AG09309 (cell line): ENCODE results near the gene TTYH3.

ENCODE experiments used
- DNase-seq: peaks from one replicate; pipeline ENCODE4 v3.0.0-alpha.2; 2010; ENCODE audit warnings: low read depth
- H3K4me3 ChIP-seq: 2 replicates; pipeline ENCODE4 v1.5.1; 2011; ENCODE audit warnings: mild to moderate bottlenecking, low read depth, low read length, moderate library complexity; ENCODE audit not compliant: control insufficient read depth
- TF ChIP-seq, protein P1 (sequence below): IDR thresholded peaks from 2 replicates; pipeline ENCODE4 v1.5.1; 2011; ENCODE audit warnings: mild to moderate bottlenecking, low read depth, low read length, inconsistent platforms; ENCODE audit not compliant: insufficient read depth, control insufficient read depth; ENCODE audit errors: missing control alignments

The TTYH3 gene

DNA sequence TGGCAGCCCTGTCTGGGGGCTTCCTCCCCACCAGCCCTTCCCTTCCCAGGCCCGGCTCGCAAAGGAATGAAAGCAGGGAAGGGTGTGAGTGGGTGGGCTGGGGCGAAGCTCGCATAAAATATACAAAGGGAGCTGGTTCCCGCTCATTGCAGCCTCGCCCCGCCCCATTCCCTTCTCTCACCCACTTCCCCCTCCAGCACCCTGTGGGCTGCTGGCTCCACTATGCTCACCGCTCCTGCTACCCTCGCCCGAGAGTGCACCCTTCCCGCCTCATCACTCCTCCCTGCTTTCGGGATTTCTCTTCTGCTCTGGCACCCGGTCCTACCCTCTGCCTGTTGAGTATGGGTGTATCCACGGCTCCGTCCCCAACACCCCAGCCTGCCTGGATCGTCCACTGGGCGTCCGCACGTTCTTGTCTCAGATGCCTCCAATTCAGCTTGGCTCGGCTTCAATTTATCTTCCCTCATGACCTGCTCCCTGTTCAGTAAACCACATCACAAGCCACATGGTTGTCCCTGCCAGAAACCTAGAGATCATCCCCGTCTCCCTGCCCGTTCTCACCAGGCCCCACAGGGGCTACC, 14.4 kb upstream of the TTYH3 start:
- TF ChIP-seq, protein P1, sequence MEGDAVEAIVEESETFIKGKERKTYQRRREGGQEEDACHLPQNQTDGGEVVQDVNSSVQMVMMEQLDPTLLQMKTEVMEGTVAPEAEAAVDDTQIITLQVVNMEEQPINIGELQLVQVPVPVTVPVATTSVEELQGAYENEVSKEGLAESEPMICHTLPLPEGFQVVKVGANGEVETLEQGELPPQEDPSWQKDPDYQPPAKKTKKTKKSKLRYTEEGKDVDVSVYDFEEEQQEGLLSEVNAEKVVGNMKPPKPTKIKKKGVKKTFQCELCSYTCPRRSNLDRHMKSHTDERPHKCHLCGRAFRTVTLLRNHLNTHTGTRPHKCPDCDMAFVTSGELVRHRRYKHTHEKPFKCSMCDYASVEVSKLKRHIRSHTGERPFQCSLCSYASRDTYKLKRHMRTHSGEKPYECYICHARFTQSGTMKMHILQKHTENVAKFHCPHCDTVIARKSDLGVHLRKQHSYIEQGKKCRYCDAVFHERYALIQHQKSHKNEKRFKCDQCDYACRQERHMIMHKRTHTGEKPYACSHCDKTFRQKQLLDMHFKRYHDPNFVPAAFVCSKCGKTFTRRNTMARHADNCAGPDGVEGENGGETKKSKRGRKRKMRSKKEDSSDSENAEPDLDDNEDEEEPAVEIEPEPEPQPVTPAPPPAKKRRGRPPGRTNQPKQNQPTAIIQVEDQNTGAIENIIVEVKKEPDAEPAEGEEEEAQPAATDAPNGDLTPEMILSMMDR, result no peak
- no peak for DNase-seq
- H3K4me3 ChIP-seq, result no peak overlapping the region

DNA sequence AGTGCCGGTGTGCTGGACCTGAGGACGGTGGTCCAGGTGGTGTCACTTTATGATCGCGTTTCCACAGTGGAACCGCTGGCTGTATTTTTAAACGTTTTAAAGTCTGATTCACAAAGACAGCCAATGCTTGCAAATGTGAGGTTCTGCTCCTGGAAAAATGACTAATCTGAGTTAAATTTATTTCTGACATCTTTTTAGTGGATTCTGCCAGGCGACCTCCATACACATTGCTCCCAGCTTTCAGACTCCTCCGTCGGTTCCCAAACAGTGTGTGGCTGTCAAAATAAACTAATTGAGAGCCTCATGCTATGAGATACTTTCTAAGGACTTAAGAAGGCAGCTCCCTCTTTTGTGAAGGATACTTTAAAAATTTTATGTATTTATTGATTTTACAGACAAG, 12.7 kb upstream of the TTYH3 start:
- peak overlapping the region; percentile 5 for H3K4me3 ChIP-seq
- peak; percentile 18 for DNase-seq
- TF ChIP-seq, protein P1, result no peak

DNA sequence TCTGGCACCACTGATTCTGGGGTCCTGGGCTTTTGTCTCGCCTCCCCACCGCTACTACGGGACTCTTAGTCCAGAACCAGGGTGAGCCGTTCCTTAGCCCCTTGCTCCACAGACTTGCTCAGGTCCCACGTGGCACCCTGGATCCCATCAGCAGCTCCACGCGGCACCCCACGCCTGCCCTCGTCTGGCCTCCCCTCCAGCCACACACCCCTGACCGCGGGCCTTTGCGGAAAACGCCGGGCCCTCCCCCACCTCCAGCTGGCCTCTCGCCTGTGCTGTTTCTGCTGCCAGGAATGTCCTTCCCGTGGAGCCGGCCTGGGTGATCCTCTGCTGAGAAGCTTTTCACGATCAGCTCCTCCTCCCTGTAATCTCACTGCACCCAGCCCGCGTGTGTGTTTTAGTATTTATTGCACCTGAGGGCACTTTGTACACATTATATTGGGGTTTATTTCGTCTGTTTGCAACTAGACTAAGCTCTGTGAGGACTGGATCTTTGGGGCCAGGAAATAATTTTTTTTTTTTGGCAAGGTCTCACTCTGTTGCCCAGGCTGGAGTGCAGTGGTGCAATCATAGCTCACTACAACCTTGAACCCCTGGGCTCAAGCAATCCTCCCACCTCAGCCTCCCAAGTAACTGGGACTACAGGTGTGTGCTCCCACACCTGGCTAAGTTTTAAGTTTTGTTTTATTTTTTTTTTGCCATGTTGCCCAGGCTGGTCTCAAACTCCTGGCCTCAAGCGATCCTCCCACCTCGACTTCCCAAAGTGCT, 10.5 kb upstream of the TTYH3 start:
- no peak overlapping the region for H3K4me3 ChIP-seq
- DNase-seq, result no peak
- TF ChIP-seq, protein P1, result no peak

DNA sequence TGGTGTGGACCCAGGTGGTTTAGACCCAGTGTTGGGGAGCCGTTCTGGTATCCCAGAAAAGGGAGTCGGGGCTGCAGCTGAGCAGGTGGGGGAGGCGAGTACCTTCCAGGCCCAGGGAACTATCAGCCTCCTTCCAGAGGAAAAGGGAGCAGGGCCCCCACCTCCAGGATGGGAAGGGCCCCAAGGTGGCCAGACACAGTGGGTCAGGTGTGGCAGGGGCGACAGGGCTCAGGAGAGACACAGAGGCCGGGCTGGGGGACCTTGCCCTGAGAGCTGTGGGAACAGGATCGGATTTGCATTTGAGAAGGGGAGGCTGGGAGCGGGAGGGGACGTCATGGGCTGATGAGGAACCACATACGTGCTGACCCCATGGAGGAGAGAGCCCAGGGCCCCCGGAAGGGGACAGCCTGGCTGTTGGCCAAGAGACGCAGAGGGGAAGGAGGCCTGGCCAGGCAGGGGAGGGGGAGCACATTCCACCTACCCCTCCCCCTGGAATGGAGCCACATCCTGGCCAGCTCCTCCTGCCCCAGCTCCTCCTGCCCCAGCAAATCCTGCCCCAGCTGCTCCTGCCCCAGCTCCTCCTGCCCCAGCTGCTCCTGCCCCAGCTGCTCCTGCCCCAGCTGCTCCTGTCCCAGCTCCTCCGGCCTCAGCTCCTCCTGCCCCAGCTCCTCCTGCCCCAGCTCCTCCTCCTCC, 9.7 kb upstream of the TTYH3 start:
- DNase-seq, result no peak
- H3K4me3 ChIP-seq, result no peak overlapping the region
- TF ChIP-seq, protein P1, result no peak

DNA sequence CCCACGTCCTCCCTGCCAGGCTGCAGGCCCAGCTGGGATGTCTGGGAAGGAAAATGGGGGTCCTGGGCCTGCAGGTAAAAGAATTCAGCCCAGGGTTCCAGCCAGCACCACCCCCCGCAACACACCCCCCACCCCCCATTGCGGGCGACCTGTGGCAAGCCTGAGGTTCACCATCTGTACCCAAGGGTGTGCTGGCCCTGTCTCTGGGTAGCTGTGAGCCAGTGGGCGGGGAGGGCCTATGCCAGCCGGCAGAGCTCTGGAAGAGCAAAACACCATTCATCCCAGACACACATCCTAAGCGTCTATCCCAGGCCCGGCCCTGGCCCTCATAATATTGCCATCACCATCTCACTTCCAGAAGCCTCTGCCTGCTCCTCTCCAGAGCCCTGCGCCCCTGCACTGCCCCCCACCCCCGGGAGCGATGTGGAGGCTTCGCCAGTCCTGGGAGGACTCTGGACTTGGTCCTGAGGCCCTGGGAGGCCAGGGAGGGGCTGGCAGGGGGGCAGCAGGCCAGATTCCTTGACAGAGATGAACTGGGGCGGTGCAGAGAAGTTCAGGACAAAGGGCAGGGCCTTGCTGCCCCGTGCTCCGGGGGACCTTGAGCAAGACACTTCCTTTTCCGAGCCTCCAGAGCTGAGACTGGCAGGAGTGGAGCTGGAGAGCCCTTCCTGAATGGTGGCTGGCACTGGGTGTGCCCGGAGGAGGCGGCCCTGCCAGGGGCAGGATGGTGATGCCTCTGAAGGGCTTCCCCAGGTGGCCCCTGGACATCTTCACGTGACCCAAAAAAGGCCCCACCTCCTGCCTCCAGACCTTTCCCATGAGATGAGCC, 8.7 kb upstream of the TTYH3 start:
- no peak overlapping the region for H3K4me3 ChIP-seq
- no peak for DNase-seq
- TF ChIP-seq, protein P1, result no peak

DNA sequence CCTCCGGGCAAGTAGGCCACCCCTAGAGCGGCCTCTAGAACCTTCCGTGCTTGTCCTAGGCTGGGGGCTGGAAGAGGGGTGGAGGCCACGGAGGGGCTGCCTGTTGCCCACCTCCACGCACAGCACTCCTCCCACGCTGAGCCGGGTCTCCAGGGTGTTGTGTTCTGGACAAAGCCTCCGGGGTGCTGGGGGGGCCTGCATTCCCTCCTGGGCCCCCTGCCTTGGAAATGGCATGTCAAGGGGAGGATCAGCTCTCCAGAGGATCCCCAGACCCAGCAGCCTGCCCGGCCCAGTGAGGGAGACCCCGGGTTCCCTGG, 8.1 kb upstream of the TTYH3 start:
- no peak overlapping the region for H3K4me3 ChIP-seq
- TF ChIP-seq, protein P1, result no peak
- no peak for DNase-seq
